Calu3 (cell line): Measurements from ENCODE around the gene SLC26A9. TPM values are rescaled to one million over a fixed set of nuclear protein-coding genes. Genes with fewer than 3 reads are reported as not detected.

ENCODE experiments used
- BruUV-seq: library from RNA; stranded (reverse); fragments of 400-500 nt; replicated peaks from 2 replicates; lab custom pipeline; 2021; lab: Mats Ljungman, UMichigan
- CTCF ChIA-PET: fragments of 300-600 bp; sonication (Branson Sonifier 250); formaldehyde crosslinking; loops from one replicate; lab custom pipeline; 2022; ENCODE audit warnings: antibody characterized with exemption; lab: Charles Lee
- DNase-seq: peaks from one replicate; pipeline ENCODE4 v3.0.0; 2022
- H3K27ac Mint-ChIP-seq: one replicate; pipeline ENCODE4 v1.8.0; 2022; ENCODE audit warnings: mixed read lengths; ENCODE audit not compliant: unreplicated experiment
- H3K27me3 Mint-ChIP-seq: one replicate; pipeline ENCODE4 v1.8.0; 2022; ENCODE audit warnings: mixed read lengths; ENCODE audit not compliant: unreplicated experiment
- H3K36me3 Mint-ChIP-seq: one replicate; pipeline ENCODE4 v1.8.0; 2022; ENCODE audit warnings: mild to moderate bottlenecking, moderate library complexity, mixed read lengths; ENCODE audit not compliant: insufficient read depth, unreplicated experiment
- H3K4me1 Mint-ChIP-seq: one replicate; pipeline ENCODE4 v1.8.0; 2022; ENCODE audit warnings: mild to moderate bottlenecking, low read depth, mixed read lengths; ENCODE audit not compliant: unreplicated experiment
- H3K4me3 Mint-ChIP-seq: one replicate; pipeline ENCODE4 v1.8.0; 2022; ENCODE audit warnings: mild to moderate bottlenecking, low read depth, moderate library complexity, mixed read lengths; ENCODE audit not compliant: unreplicated experiment
- H3K9me3 Mint-ChIP-seq: one replicate; pipeline ENCODE4 v1.8.0; 2022; ENCODE audit warnings: low read depth, mixed read lengths; ENCODE audit not compliant: unreplicated experiment
- CTCF ChIP-seq: fragments of 200-600 bp; IDR thresholded peaks from one replicate; pipeline ENCODE4 v1.8.0; 2022; ENCODE audit warnings: antibody characterized with exemption; ENCODE audit not compliant: unreplicated experiment
- intact Hi-C: fragments of 100-400 bp; cut with micrococcal nuclease; formaldehyde crosslinking; loops from one replicate; pipeline ENCODE4 v1.10.0; 2022; ENCODE audit not compliant: unreplicated experiment
- total RNA-seq: library from RNA; stranded (reverse); gene quantifications from 2 replicates; pipeline ENCODE4 v1.2.3, GENCODE V29; 2022

SLC26A9 gene
- total RNA-seq, 1 experiment from 2014 or later, result 7.6 TPM

GRCh38 chr1:205969229-205969628 is 26.0 kb upstream of the SLC26A9 start:
- Mint-ChIP-seq H3K27me3 (no peaks in the 10 kb centered on the region), H3K36me3 (no peaks in the 10 kb centered on the region), H3K27ac (no peak overlapping the region), H3K4me3 (no peak overlapping the region), H3K4me1 (peaks cover 31% of the 10 kb centered on the region), H3K9me3 (peaks cover 11% of the 10 kb centered on the region)
- no peak for TF ChIP-seq CTCF
- DNase-seq, result no peak
- CTCF ChIA-PET, result interaction anchor here (0.9 kb wide), 1 partner anchor 8 kb away, joined by 4 read pairs; no protein-coding TSS in a partner anchor
- BruUV-seq, result no TSS peak
- intact Hi-C loops, result no loop called here

- TF ChIP-seq CTCF, result no peak
- no peak overlapping the region for H3K4me3 Mint-ChIP-seq
- no peak for DNase-seq
These were observed 24.5 kb upstream of the SLC26A9 start for GRCh38 chr1:205967554-205968335.

GRCh38 chr1:205965036-205965884 is 22.0 kb upstream of the SLC26A9 start:
- Mint-ChIP-seq H3K9me3 (no peaks in the 10 kb centered on the region), H3K27me3 (no peaks in the 10 kb centered on the region), H3K4me1 (peaks cover 41% of the 10 kb centered on the region), H3K27ac (no peak overlapping the region), H3K4me3 (no peak overlapping the region), H3K36me3 (no peaks in the 10 kb centered on the region)
- TF ChIP-seq CTCF, result no peak
- DNase-seq, result no peak
- intact Hi-C loops, result no loop called here
- BruUV-seq, result no TSS peak
- CTCF ChIA-PET, result interaction anchor here (1.2 kb wide), 1 partner anchor 12 kb away, joined by 3 read pairs; no protein-coding TSS in a partner anchor

More at GRCh38 chr1:205967554-205968335, 24.5 kb upstream of the SLC26A9 start:
- CTCF ChIA-PET, result interaction anchor here (1.2 to 2.3 kb wide), 3 partner anchors 10 to 49 kb away, joined by 3 to 15 read pairs (median 3); no protein-coding TSS in a partner anchor
- H3K36me3 Mint-ChIP-seq, result no peaks in the 10 kb centered on the region
- no peak overlapping the region for H3K27ac Mint-ChIP-seq
- BruUV-seq, result no TSS peak
- H3K9me3 Mint-ChIP-seq, result no peaks in the 10 kb centered on the region
- intact Hi-C loops, result no loop called here
- no peaks in the 10 kb centered on the region for H3K27me3 Mint-ChIP-seq
- peaks cover 25% of the 10 kb centered on the region for H3K4me1 Mint-ChIP-seq

- BruUV-seq, result no TSS peak
- Mint-ChIP-seq H3K4me3 (no peak overlapping the region), H3K36me3 (no peaks in the 10 kb centered on the region), H3K9me3 (no peaks in the 10 kb centered on the region), H3K27me3 (no peaks in the 10 kb centered on the region), H3K4me1 (peaks cover 51% of the 10 kb centered on the region), H3K27ac (peak overlapping the region; percentile 43)
- intact Hi-C loops, result no loop called here
- CTCF ChIA-PET, result interaction anchor here (1.4 to 2.6 kb wide), 2 partner anchors 14 to 20 kb away, joined by 4 to 18 read pairs; partner anchors contain the start of gene SLC26A9
- no peak for TF ChIP-seq CTCF
- DNase-seq, result no peak
These were observed 20.3 kb upstream of the SLC26A9 start for GRCh38 chr1:205963352-205964155.
